Measurements from ENCODE around the gene OTULIN.

- TF ChIP-seq, protein P1, sequence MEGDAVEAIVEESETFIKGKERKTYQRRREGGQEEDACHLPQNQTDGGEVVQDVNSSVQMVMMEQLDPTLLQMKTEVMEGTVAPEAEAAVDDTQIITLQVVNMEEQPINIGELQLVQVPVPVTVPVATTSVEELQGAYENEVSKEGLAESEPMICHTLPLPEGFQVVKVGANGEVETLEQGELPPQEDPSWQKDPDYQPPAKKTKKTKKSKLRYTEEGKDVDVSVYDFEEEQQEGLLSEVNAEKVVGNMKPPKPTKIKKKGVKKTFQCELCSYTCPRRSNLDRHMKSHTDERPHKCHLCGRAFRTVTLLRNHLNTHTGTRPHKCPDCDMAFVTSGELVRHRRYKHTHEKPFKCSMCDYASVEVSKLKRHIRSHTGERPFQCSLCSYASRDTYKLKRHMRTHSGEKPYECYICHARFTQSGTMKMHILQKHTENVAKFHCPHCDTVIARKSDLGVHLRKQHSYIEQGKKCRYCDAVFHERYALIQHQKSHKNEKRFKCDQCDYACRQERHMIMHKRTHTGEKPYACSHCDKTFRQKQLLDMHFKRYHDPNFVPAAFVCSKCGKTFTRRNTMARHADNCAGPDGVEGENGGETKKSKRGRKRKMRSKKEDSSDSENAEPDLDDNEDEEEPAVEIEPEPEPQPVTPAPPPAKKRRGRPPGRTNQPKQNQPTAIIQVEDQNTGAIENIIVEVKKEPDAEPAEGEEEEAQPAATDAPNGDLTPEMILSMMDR (IDR thresholded peaks at IDR 0.05) = no peak
- no peak for TF ChIP-seq POLR2A (IDR thresholded peaks at IDR 0.05)
These were observed 5.5 kb downstream of the OTULIN start for GRCh38 chr5:14669975-14670374.
